Bronchial epithelial cell (primary cell): Measurements from ENCODE around the gene GAS7. TPM values are rescaled to one million over a fixed set of nuclear protein-coding genes. Genes with fewer than 3 reads are reported as not detected.

Source experiments
- DNase-seq: peaks from one replicate; pipeline ENCODE4 v3.0.0-alpha.2; 2010; ENCODE audit warnings: low read depth
- FAIRE-seq: peaks from 2 replicates; lab custom pipeline; 2011; peaks lifted over from hg19 to GRCh38; lab: Jason Lieb, UNC
- H3K27me3 ChIP-seq: 2 replicates; pipeline ENCODE4 v1.5.1; 2011; ENCODE audit warnings: low read length; ENCODE audit not compliant: control insufficient read depth, insufficient read depth
- H3K36me3 ChIP-seq: 2 replicates; pipeline ENCODE4 v1.5.1; 2011; ENCODE audit warnings: low read length; ENCODE audit not compliant: control insufficient read depth, insufficient read depth
- H3K4me3 ChIP-seq: 2 replicates; pipeline ENCODE4 v1.5.1; 2011; ENCODE audit warnings: mild to moderate bottlenecking, low read depth, low read length, control low read depth
- CTCF ChIP-seq: IDR thresholded peaks from 2 replicates; pipeline ENCODE4 v1.5.1; 2011; ENCODE audit warnings: mild to moderate bottlenecking, moderate library complexity, low read length, control low read depth, inconsistent platforms; ENCODE audit not compliant: insufficient read depth, severe bottlenecking
- total RNA-seq: library from RNA; depleted of rRNA; stranded (reverse); fragments of >200 nt; gene quantifications from 2 replicates; pipeline ENCODE4 v1.2.1, GENCODE V29; 2014

The GAS7 gene
- total RNA-seq, result 1.1 and 1.7 TPM in 2 replicates

- no peaks in the 10 kb centered on the region for H3K27me3 ChIP-seq
- no peak for TF ChIP-seq CTCF
- no peak for FAIRE-seq
- no peak within 1 kb of the TSS for H3K4me3 ChIP-seq
- DNase-seq, result no peak
- H3K36me3 ChIP-seq, result no peaks in the 10 kb centered on the region
Measured at GRCh38 chr17:10198509-10199249, at the start of gene GAS7. TSS of gene GAS7 (minus strand) at chr17:10198606.

GRCh38 chr17:10247810-10248209 lies 49.4 kb upstream of the GAS7 start:
- Histone ChIP-seq H3K4me3 (no peak overlapping the region), H3K27me3 (no peaks in the 10 kb centered on the region), H3K36me3 (no peaks in the 10 kb centered on the region)
- FAIRE-seq (no peak), DNase-seq (no peak)
- no peak for TF ChIP-seq CTCF

- Histone ChIP-seq H3K36me3 (no peaks in the 10 kb centered on the region), H3K4me3 (no peak overlapping the region), H3K27me3 (no peaks in the 10 kb centered on the region)
- no peak for FAIRE-seq
- peak; percentile 2 for DNase-seq
- TF ChIP-seq CTCF, result no peak
Measured at GRCh38 chr17:10243883-10244844, 45.8 kb upstream of the GAS7 start.

- FAIRE-seq, result no peak
- Histone ChIP-seq H3K27me3 (no peaks in the 10 kb centered on the region), H3K36me3 (no peaks in the 10 kb centered on the region), H3K4me3 (no peak overlapping the region)
- no peak for TF ChIP-seq CTCF
- no peak for DNase-seq
Measured at GRCh38 chr17:10241781-10242180, 43.4 kb upstream of the GAS7 start.

GRCh38 chr17:10238661-10239060 lies 40.3 kb upstream of the GAS7 start:
- TF ChIP-seq CTCF, result no peak
- no peak for FAIRE-seq

More at GRCh38 chr17:10238661-10239060, 40.3 kb upstream of the GAS7 start:
- Histone ChIP-seq H3K36me3 (no peaks in the 10 kb centered on the region), H3K27me3 (no peaks in the 10 kb centered on the region), H3K4me3 (no peak overlapping the region)
- no peak for DNase-seq
